Right lobe of liver (tissue), 6 donors: ENCODE measurements around the gene ZNRF4. TPM values are rescaled to one million over a fixed set of nuclear protein-coding genes. Genes with fewer than 3 reads are reported as not detected.

Experiments used
- ATAC-seq, 4 donors: fragments of 200-7000 bp; cut with Tn5 transposase; one replicate each; pipeline ENCODE4 v1.9.1; 2020; ENCODE audit warnings: mild to moderate bottlenecking in 4 of 4, moderate library complexity in 4 of 4
- DNase-seq, 3 donors: peaks; one replicate each; pipeline ENCODE4 v3.0.0-alpha.2; 2020
- H3K27ac ChIP-seq, 3 donors: fragments of 200-600 bp; one replicate each; pipeline ENCODE4 v1.8.0; 2022
- H3K27me3 ChIP-seq, 2 donors: fragments of 200-600 bp; one replicate each; pipeline ENCODE4 v1.8.0; 2022
- H3K36me3 ChIP-seq, 4 donors: fragments of 200-600 bp; sonication (generic) in 1 of 4; one replicate each; pipeline versions ENCODE4 v1.5.1 to v1.8.0; 2017 to 2022; ENCODE audit warnings: control low read depth in 1 of 4
- H3K4me1 ChIP-seq, 4 donors: fragments of 200-600 bp; sonication (generic) in 1 of 4; one replicate each; pipeline versions ENCODE4 v1.5.1 to v1.8.0; 2017 to 2022; ENCODE audit warnings: control low read depth in 1 of 4
- H3K4me3 ChIP-seq, 3 donors: fragments of 200-600 bp; one replicate each; pipeline ENCODE4 v1.8.0; 2022
- H3K9me3 ChIP-seq, 4 donors: fragments of 200-600 bp; sonication (generic) in 1 of 4; one replicate each; pipeline versions ENCODE4 v1.5.1 to v1.8.0; 2017 to 2022; ENCODE audit warnings: control low read depth in 1 of 4
- CTCF ChIP-seq, 4 donors: fragments of 200-600 bp in 3 of 4; fragments of 450-650 bp in 1 of 4; IDR thresholded peaks; one replicate each; pipeline versions ENCODE4 v1.5.1 to v1.8.0; 2016 to 2022; ENCODE audit warnings: antibody characterized with exemption in 4 of 4, mild to moderate bottlenecking in 2 of 4
- POLR2A ChIP-seq: fragments of 450-650 bp; IDR thresholded peaks from one replicate; pipeline ENCODE4 v1.6.1; 2017; ENCODE audit warnings: antibody characterized with exemption, mild to moderate bottlenecking
- WGBS: methylation state at CpG from one replicate; pipeline ENCODE4 v1.1.6; 2018; ENCODE audit warnings: low coverage, low lambda C conversion rate; ENCODE audit not compliant: insufficient coverage; ENCODE audit errors: missing lambda C conversion rate; 5-methylcytosine and 5-hydroxymethylcytosine counted together
- intact Hi-C, 2 donors: fragments of 100-400 bp; cut with DNase I; formaldehyde crosslinking; loops; one replicate each; pipeline versions ENCODE4 v1.11.2 to v1.14.1; 2022
- total RNA-seq, 6 experiments: library from RNA; depleted of rRNA in 2 of 6; stranded (reverse); fragments of >200 nt in 2 of 6; fragmentation: NEBNext Ultra II Directional in 3 of 6; extraction: Animal tissue kit (Norgen Biotek cat#: 25700) in 3 of 6; gene quantifications; one replicate each; pipeline versions ENCODE4 v1.1.0 to v1.2.4, GENCODE V29; 2016 to 2023
- donor health status: DM: no; HTN: yes; CAD: no.
- donor health status: DM: no; HTN: no; CAD: no.
- donor health status: DM: no; HTN: no; CAD: no.
- donor health status: DM: no; HTN: yes; CAD: no.
- donor health status: DM: no; HTN: yes; CAD: no.

Gene ZNRF4
- total RNA-seq, 6 experiments from 2014 or later = not detected

- H3K27me3 ChIP-seq = no peaks in the 10 kb centered on the region
- no peaks in the 10 kb centered on the region for H3K9me3 ChIP-seq
- no peak for DNase-seq
- whole genome bisulfite sequencing = 91% methylated on average over 4 of the region's 7 CpGs
- H3K4me3 ChIP-seq = no peak overlapping the region
- peaks cover 0 to 30% (median 14%) of the 10 kb centered on the region in 4 donors for H3K4me1 ChIP-seq
- no peak overlapping the region for H3K27ac ChIP-seq
- intact Hi-C loops = no loop called here
- TF ChIP-seq CTCF (IDR thresholded peaks at IDR 0.05) = no peak
- TF ChIP-seq POLR2A = no peak
- H3K36me3 ChIP-seq = no peaks in the 10 kb centered on the region
- no peak for ATAC-seq
These were observed 32.0 kb downstream of the ZNRF4 start for GRCh38 chr19:5487222-5487621.

DNA sequence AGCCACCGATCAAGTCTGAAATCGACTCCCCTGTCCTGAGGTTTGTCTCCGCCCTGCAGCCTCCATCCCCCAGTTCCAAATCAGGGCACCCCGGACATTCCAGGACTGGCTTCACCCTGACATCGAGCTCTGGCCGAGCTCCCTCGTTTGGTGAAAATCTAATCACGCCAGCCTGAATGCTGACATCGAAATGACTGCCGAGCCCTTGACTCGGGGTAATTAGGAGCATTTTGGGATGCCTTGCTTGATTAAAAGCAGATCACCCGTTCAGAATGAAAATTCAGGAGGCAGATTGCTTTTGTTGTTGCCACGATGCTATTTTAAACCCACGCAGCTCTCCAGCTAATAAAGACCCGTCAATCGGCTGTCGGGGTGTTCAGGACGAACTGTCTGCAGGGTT lies 34.3 kb downstream of the ZNRF4 start:
- WGBS = 31% methylated on average over 10 of the region's 18 CpGs
- ATAC-seq = no peak
- DNase-seq = no peak
- Histone ChIP-seq H3K9me3 (no peaks in the 10 kb centered on the region), H3K4me3 (no peak overlapping the region), H3K27me3 (no peaks in the 10 kb centered on the region), H3K4me1 (peaks cover 0 to 13% (median 6%) of the 10 kb centered on the region in 4 donors), H3K27ac (no peak overlapping the region), H3K36me3 (no peaks in the 10 kb centered on the region)
- intact Hi-C loops = no loop called here
- TF ChIP-seq POLR2A (no peak), CTCF (IDR thresholded peaks at IDR 0.05) (no peak)

DNA sequence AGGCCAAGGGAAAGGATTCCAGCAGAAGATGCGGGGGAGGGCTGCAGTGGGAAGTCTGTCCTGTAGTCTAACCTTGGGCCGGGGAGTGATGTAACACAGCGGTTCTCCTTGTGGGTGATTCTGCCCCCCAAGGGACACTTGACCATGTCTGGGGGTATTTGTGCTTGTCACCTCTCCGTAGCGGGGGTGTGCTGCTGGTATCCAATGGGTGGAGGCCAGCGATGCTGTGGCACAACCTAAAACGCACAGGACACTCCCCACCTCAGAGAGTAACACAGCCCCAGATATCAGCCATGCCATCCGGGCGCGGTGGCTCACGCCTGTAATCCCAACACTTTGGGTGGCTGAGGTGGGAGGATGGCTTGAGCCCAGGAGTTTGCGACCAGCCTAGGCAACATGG lies 36.3 kb downstream of the ZNRF4 start:
- no peak for ATAC-seq
- Histone ChIP-seq H3K9me3 (no peaks in the 10 kb centered on the region), H3K27me3 (no peaks in the 10 kb centered on the region)

DNA sequence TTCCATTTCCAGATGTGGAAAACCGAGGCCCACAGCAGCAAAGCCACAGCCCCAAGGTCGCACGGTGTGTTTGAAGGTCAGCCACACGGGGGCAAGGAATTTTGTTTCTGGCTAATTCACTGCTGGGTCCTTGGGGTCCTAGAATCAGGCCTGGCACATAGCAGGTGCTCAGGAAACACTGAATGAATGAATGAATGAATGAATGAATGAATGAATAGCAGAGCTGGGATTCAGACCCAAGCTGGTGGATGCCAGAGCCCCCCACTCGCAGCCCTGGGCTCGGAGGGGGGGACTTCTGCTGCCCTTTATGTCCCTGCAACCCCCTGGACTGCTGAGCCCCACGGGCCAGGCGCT lies 37.0 kb downstream of the ZNRF4 start:
- 70% methylated on average over 3 of the region's 8 CpGs for WGBS
- no peak for ATAC-seq
- H3K27me3 ChIP-seq = no peaks in the 10 kb centered on the region
- no peaks in the 10 kb centered on the region for H3K9me3 ChIP-seq
- no peak overlapping the region for H3K27ac ChIP-seq
- no peaks in the 10 kb centered on the region for H3K36me3 ChIP-seq
- TF ChIP-seq CTCF (IDR thresholded peaks at IDR 0.05) = no peak
- no peak for TF ChIP-seq POLR2A
- no peak overlapping the region for H3K4me3 ChIP-seq
- no peaks in the 10 kb centered on the region for H3K4me1 ChIP-seq
- no peak for DNase-seq
- intact Hi-C loops = no loop called here

More for the DNA sequence above, 36.3 kb downstream of the ZNRF4 start:
- Histone ChIP-seq H3K4me3 (no peak overlapping the region), H3K27ac (no peak overlapping the region), H3K4me1 (no peaks in the 10 kb centered on the region), H3K36me3 (no peaks in the 10 kb centered on the region)
- WGBS = 87% methylated on average over 5 of the region's 12 CpGs
- TF ChIP-seq CTCF (IDR thresholded peaks at IDR 0.05) = no peak
- no peak for TF ChIP-seq POLR2A
- intact Hi-C loops = no loop called here
- DNase-seq = no peak
